Upper lobe of left lung (tissue), 4 donors: Measurements from ENCODE around the gene NR3C2.

Experiments
- CTCF ChIP-seq, 6 experiments: fragments of 450-650 bp in 4 of 6; fragments of 200-600 bp in 2 of 6; sonication (generic) in 2 of 6; IDR thresholded peaks; one replicate each; pipeline ENCODE4 v1.5.1; 2016 to 2019; ENCODE audit warnings: antibody characterized with exemption in 6 of 6
- POLR2A ChIP-seq, 4 donors: fragments of 450-650 bp; IDR thresholded peaks; one replicate each; pipeline ENCODE4 v1.5.1; 2016 to 2017; ENCODE audit warnings: antibody characterized with exemption in 4 of 4, mild to moderate bottlenecking in 2 of 4
- POLR2AphosphoS5 ChIP-seq, 2 donors: sonication (generic); formaldehyde crosslinking; IDR thresholded peaks; one replicate each; pipeline ENCODE4 v1.5.1; 2017; ENCODE audit warnings: antibody characterized with exemption in 2 of 2

- TF ChIP-seq CTCF (IDR thresholded peaks at IDR 0.05) (no peak), POLR2A (IDR thresholded peaks at IDR 0.05) (no peak), POLR2AphosphoS5 (IDR thresholded peaks at IDR 0.05) (no peak)
Observed at GRCh38 chr4:148229028-148229427, 213.2 kb downstream of the NR3C2 start.
